GM19438 (cell line): Measurements from ENCODE around the gene STEAP1.
A peak's percentile ranks its signal among the peaks of the same experiment; 100 is the strongest.

Source experiments
- ATAC-seq: cut with Tn5 transposase; IDR thresholded peaks from one replicate; pipeline ENCODE4 v1.9.1; 2021; ENCODE audit warnings: low read depth; ENCODE audit not compliant: unreplicated experiment

Gene STEAP1

GRCh38 chr7:90210475-90210874, 56.2 kb downstream of the STEAP1 start:
- no peak for ATAC-seq

GRCh38 chr7:90210981-90211380, 56.7 kb downstream of the STEAP1 start:
- peak; percentile 26 for ATAC-seq

- peak; percentile 95 for ATAC-seq
These were observed 57.3 kb downstream of the STEAP1 start, which contains the start of gene STEAP2 for GRCh38 chr7:90211391-90212148. TSS of gene STEAP2 (plus strand) at chr7:90211740. CDS start at chr7:90225083, 13,343 bp downstream.

- ATAC-seq: no peak
These were observed 57.9 kb downstream of the STEAP1 start for GRCh38 chr7:90212149-90212495.

- no peak for ATAC-seq
These were observed 59.3 kb downstream of the STEAP1 start for GRCh38 chr7:90213521-90213920.
